H9 (cell line): Measurements from ENCODE around the gene TMTC1. TPM values are rescaled to one million over a fixed set of nuclear protein-coding genes. Genes with fewer than 3 reads are reported as not detected.

Experiments
- DNase-seq: peaks from one replicate; pipeline ENCODE4 v3.0.0-alpha.2; 2017
- H2AFZ ChIP-seq: one replicate; pipeline ENCODE4 v1.6.1; 2013; ENCODE audit warnings: mild to moderate bottlenecking, low read length, control low read depth, moderate library complexity
- H2AK5ac ChIP-seq: 2 replicates; pipeline ENCODE4 v1.6.1; 2013; ENCODE audit warnings: low read length, control low read depth, mixed read lengths; ENCODE audit not compliant: insufficient read length
- H2BK120ac ChIP-seq: one replicate; pipeline ENCODE4 v1.6.1; 2013; ENCODE audit warnings: low read depth, mild to moderate bottlenecking, low read length, control low read depth, inconsistent platforms; ENCODE audit not compliant: poor library complexity, severe bottlenecking
- H2BK12ac ChIP-seq: 2 replicates; pipeline ENCODE4 v1.6.1; 2013; ENCODE audit warnings: low read length, control low read depth, mixed read lengths, low read depth; ENCODE audit not compliant: insufficient read length
- H2BK15ac ChIP-seq: 2 replicates; pipeline ENCODE4 v1.6.1; 2013; ENCODE audit warnings: low read depth, low read length, control low read depth
- H2BK20ac ChIP-seq: one replicate; pipeline ENCODE4 v1.6.1; 2013; ENCODE audit warnings: low read depth, mild to moderate bottlenecking, low read length, control low read depth, inconsistent platforms; ENCODE audit not compliant: poor library complexity, severe bottlenecking
- H2BK5ac ChIP-seq: 2 replicates; pipeline ENCODE4 v1.6.1; 2013; ENCODE audit warnings: low read length, control low read depth, mixed read lengths; ENCODE audit not compliant: insufficient read length
- H3K14ac ChIP-seq: 2 replicates; pipeline ENCODE4 v1.6.1; 2013; ENCODE audit warnings: low read length, control low read depth; ENCODE audit not compliant: insufficient read depth
- H3K18ac ChIP-seq: 2 replicates; pipeline ENCODE4 v1.6.1; 2013; ENCODE audit warnings: low read depth, mild to moderate bottlenecking, mixed read lengths, low read length, control low read depth; ENCODE audit not compliant: insufficient read length
- H3K23ac ChIP-seq: 2 replicates; pipeline ENCODE4 v1.6.1; 2013; ENCODE audit warnings: low read length, control low read depth, mixed read lengths, low read depth; ENCODE audit not compliant: insufficient read length
- H3K23me2 ChIP-seq: 2 replicates; pipeline ENCODE4 v1.6.1; 2013; ENCODE audit warnings: low read depth, mild to moderate bottlenecking, mixed read lengths, low read length, control low read depth; ENCODE audit not compliant: insufficient read length, poor library complexity, severe bottlenecking
- H3K27ac ChIP-seq: 2 replicates; pipeline ENCODE4 v1.5.1; 2013; ENCODE audit warnings: low read length, control low read depth, mixed read lengths, low read depth; ENCODE audit not compliant: insufficient read length
- H3K27me3 ChIP-seq: 2 replicates; pipeline ENCODE4 v1.6.1; 2013; ENCODE audit warnings: low read length, control low read depth, inconsistent platforms; ENCODE audit not compliant: insufficient read depth
- H3K4ac ChIP-seq: 2 replicates; pipeline ENCODE4 v1.6.1; 2013; ENCODE audit warnings: low read depth, mild to moderate bottlenecking, control low read depth, inconsistent platforms, low read length, moderate library complexity
- H3K4me1 ChIP-seq: 2 replicates; pipeline ENCODE4 v1.6.1; 2013; ENCODE audit warnings: low read length, control low read depth, inconsistent platforms; ENCODE audit not compliant: insufficient read depth
- H3K4me2 ChIP-seq: 2 replicates; pipeline ENCODE4 v1.6.1; 2013; ENCODE audit warnings: low read length, control low read depth, mixed read lengths; ENCODE audit not compliant: insufficient read length, insufficient read depth
- H3K56ac ChIP-seq: 2 replicates; pipeline ENCODE4 v1.6.1; 2013; ENCODE audit warnings: low read depth, mild to moderate bottlenecking, mixed read lengths, low read length, control low read depth; ENCODE audit not compliant: insufficient read length
- H3K79me1 ChIP-seq: 2 replicates; pipeline ENCODE4 v1.6.1; 2013; ENCODE audit warnings: low read depth, mild to moderate bottlenecking, moderate library complexity, low read length, control low read depth, inconsistent platforms; ENCODE audit not compliant: insufficient read depth, poor library complexity, severe bottlenecking
- H3K79me2 ChIP-seq: 2 replicates; pipeline ENCODE4 v1.6.1; 2013; ENCODE audit warnings: low read length, control low read depth, inconsistent platforms; ENCODE audit not compliant: insufficient read depth
- H3K9ac ChIP-seq: 2 replicates; pipeline ENCODE4 v1.6.1; 2013; ENCODE audit warnings: low read length, control low read depth, mixed read lengths; ENCODE audit not compliant: insufficient read length; ENCODE audit errors: extremely low read depth
- H3K9me3 ChIP-seq: one replicate; pipeline ENCODE4 v1.6.1; 2013; ENCODE audit warnings: low read depth, low read length, inconsistent platforms; ENCODE audit not compliant: control insufficient read depth
- H3T11ph ChIP-seq: one replicate; pipeline ENCODE4 v1.6.1; 2013; ENCODE audit warnings: mild to moderate bottlenecking, low read length, control low read depth, inconsistent platforms
- H4K20me1 ChIP-seq: one replicate; pipeline ENCODE4 v1.6.1; 2013; ENCODE audit not compliant: control insufficient read depth, insufficient read length, insufficient read depth
- H4K5ac ChIP-seq: 2 replicates; pipeline ENCODE4 v1.6.1; 2013; ENCODE audit warnings: low read depth, mild to moderate bottlenecking, mixed read lengths, low read length, control low read depth; ENCODE audit not compliant: insufficient read length
- H4K8ac ChIP-seq: replicated peaks from 2 replicates; pipeline ENCODE4 v1.6.1; 2013; ENCODE audit warnings: low read length, control low read depth, mixed read lengths, low read depth; ENCODE audit not compliant: insufficient read length
- H4K91ac ChIP-seq: 2 replicates; pipeline ENCODE4 v1.6.1; 2013; ENCODE audit warnings: low read depth, mild to moderate bottlenecking, moderate library complexity, mixed read lengths, low read length, control low read depth; ENCODE audit not compliant: insufficient read length
- H3K27ac Mint-ChIP-seq, 3 experiments: 2 replicates in 2 of 3; 3 replicates in 1 of 3; pipeline ENCODE4 v1.8.0; 2020 to 2021; ENCODE audit warnings: mixed read lengths in 3 of 3, mild to moderate bottlenecking in 1 of 3, moderate library complexity in 1 of 3
- H3K27me3 Mint-ChIP-seq: 2 replicates; pipeline ENCODE4 v1.8.0; 2021; ENCODE audit warnings: low read depth, mild to moderate bottlenecking, moderate library complexity, mixed read lengths
- H3K36me3 Mint-ChIP-seq, 3 experiments: 2 replicates in 2 of 3; 3 replicates in 1 of 3; pipeline ENCODE4 v1.8.0; 2020 to 2021; ENCODE audit warnings: low read depth in 3 of 3, mixed read lengths in 3 of 3; ENCODE audit not compliant: insufficient read depth in 1 of 3
- H3K4me1 Mint-ChIP-seq, 2 experiments: 2 replicates each; pipeline ENCODE4 v1.8.0; 2020; ENCODE audit warnings: mixed read lengths in 2 of 2
- H3K4me3 Mint-ChIP-seq, 2 experiments: 2 replicates in 1 of 2; 3 replicates in 1 of 2; pipeline ENCODE4 v1.8.0; 2020 to 2021; ENCODE audit warnings: mild to moderate bottlenecking in 2 of 2, mixed read lengths in 2 of 2, moderate library complexity in 1 of 2
- H3K9me3 Mint-ChIP-seq, 2 experiments: 2 replicates in 1 of 2; 3 replicates in 1 of 2; pipeline ENCODE4 v1.8.0; 2020; ENCODE audit warnings: mild to moderate bottlenecking in 2 of 2, mixed read lengths in 2 of 2, moderate library complexity in 1 of 2
- WGBS: extraction: QIAGEN DNeasy Blood & Tissue Kit; methylation state at CpG from one replicate; pipeline ENCODE4 v1.1.7; 2013; ENCODE audit warnings: missing lambda C conversion rate, low lambda C conversion rate, mixed read lengths; ENCODE audit not compliant: insufficient read length; ENCODE audit errors: extremely low coverage; 5-methylcytosine and 5-hydroxymethylcytosine counted together
- total RNA-seq: library from RNA; stranded (reverse); gene quantifications from 2 replicates; pipeline ENCODE4 v1.2.1, GENCODE V29; 2021
- TF ChIP-seq, protein P1 (sequence below): fragments of 200-600 bp; sonication (generic); conservative IDR thresholded peaks from 3 replicates; pipeline ENCODE4 v1.8.0; 2021; ENCODE audit warnings: antibody characterized with exemption, mild to moderate bottlenecking

The TMTC1 gene
- total RNA-seq, 1 experiment from 2014 or later: 16.1 TPM

DNA sequence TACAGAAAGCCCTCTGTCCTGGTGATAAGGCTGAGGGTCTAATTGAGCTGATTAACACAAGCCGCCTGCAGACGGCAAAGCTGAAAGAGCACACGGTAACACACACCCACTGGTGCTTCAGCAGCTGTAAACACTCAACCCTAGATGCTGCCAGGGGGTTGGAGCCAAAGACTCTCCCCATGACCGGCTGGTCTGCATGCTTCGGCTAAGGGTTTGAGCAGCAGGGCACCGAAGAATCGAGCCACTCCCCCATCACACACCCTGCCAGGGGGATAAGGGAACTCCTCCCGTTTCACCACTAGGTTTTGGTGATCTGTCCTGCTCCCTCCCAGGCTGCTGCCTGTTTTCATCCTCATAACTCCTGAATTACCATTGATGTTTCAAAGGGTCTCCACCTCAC is 145.2 kb downstream of the TMTC1 start:
- H3T11ph ChIP-seq: no peak overlapping the region
- H4K91ac ChIP-seq: no peak overlapping the region
- no peak overlapping the region for H2AFZ ChIP-seq
- no peak overlapping the region for H2BK5ac ChIP-seq
- H2BK12ac ChIP-seq: no peak overlapping the region
- no peak overlapping the region for H3K27ac ChIP-seq
- H3K14ac ChIP-seq: no peak overlapping the region
- H3K27ac Mint-ChIP-seq: no peak overlapping the region
- no peak overlapping the region for H3K4ac ChIP-seq
- DNase-seq: no peak
- no peaks in the 10 kb centered on the region for H3K27me3 ChIP-seq
- H3K79me2 ChIP-seq: no peaks in the 10 kb centered on the region
- no peak overlapping the region for H2BK120ac ChIP-seq
- no peaks in the 10 kb centered on the region for H4K20me1 ChIP-seq
- H3K9me3 Mint-ChIP-seq: peaks cover 0 to 3% of the 10 kb centered on the region in 2 experiments; a peak in 3 of 5 replicates
- TF ChIP-seq, protein P1, sequence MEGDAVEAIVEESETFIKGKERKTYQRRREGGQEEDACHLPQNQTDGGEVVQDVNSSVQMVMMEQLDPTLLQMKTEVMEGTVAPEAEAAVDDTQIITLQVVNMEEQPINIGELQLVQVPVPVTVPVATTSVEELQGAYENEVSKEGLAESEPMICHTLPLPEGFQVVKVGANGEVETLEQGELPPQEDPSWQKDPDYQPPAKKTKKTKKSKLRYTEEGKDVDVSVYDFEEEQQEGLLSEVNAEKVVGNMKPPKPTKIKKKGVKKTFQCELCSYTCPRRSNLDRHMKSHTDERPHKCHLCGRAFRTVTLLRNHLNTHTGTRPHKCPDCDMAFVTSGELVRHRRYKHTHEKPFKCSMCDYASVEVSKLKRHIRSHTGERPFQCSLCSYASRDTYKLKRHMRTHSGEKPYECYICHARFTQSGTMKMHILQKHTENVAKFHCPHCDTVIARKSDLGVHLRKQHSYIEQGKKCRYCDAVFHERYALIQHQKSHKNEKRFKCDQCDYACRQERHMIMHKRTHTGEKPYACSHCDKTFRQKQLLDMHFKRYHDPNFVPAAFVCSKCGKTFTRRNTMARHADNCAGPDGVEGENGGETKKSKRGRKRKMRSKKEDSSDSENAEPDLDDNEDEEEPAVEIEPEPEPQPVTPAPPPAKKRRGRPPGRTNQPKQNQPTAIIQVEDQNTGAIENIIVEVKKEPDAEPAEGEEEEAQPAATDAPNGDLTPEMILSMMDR: no peak
- H3K56ac ChIP-seq: no peak overlapping the region
- H3K4me3 Mint-ChIP-seq: no peak overlapping the region
- no peak overlapping the region for H4K8ac ChIP-seq
- peaks cover 51 to 52% of the 10 kb centered on the region in 2 experiments for H3K4me1 Mint-ChIP-seq
- H3K23ac ChIP-seq: no peak overlapping the region
- no peak overlapping the region for H2BK20ac ChIP-seq
- no peak overlapping the region for H3K9ac ChIP-seq
- no CpG with 5 or more reads among the region's 8 CpGs for WGBS
- no peak overlapping the region for H4K5ac ChIP-seq
- no peaks in the 10 kb centered on the region for H3K27me3 Mint-ChIP-seq
- no peaks in the 10 kb centered on the region for H3K79me1 ChIP-seq
- H2AK5ac ChIP-seq: no peak overlapping the region
- H3K18ac ChIP-seq: no peak overlapping the region
- H2BK15ac ChIP-seq: no peak overlapping the region
- H3K23me2 ChIP-seq: no peaks in the 10 kb centered on the region
- no peaks in the 10 kb centered on the region for H3K9me3 ChIP-seq
- H3K4me2 ChIP-seq: no peak overlapping the region
- 0 out of 2 replicates have a peak, but pooled peaks cover 2% of the 10 kb centered on the region for H3K4me1 ChIP-seq
- H3K36me3 Mint-ChIP-seq: peaks cover 4 to 14% (median 12%) of the 10 kb centered on the region in 3 experiments
